ENCODE data around the gene NR6A1.

DNA sequence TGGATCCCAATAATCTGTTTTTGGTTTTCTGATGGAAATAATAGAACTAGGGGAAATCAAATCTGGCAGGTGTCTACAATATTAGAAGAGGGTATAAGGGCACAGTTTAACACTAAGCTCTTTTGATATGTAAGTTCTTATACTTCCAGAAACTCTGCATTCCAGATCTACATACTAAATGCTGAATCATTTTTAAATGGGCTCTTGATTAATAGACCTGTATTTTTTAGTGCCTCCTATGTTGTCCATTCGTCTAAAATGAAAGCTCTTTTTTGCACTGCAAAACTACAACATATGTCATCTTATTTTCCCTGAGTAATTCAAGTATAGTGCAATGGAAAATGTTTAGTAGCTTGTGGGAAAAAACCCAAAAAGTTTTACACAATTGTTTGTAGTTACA lies 44.2 kb downstream of the NR6A1 start:
- TF ChIP-seq, protein P1, sequence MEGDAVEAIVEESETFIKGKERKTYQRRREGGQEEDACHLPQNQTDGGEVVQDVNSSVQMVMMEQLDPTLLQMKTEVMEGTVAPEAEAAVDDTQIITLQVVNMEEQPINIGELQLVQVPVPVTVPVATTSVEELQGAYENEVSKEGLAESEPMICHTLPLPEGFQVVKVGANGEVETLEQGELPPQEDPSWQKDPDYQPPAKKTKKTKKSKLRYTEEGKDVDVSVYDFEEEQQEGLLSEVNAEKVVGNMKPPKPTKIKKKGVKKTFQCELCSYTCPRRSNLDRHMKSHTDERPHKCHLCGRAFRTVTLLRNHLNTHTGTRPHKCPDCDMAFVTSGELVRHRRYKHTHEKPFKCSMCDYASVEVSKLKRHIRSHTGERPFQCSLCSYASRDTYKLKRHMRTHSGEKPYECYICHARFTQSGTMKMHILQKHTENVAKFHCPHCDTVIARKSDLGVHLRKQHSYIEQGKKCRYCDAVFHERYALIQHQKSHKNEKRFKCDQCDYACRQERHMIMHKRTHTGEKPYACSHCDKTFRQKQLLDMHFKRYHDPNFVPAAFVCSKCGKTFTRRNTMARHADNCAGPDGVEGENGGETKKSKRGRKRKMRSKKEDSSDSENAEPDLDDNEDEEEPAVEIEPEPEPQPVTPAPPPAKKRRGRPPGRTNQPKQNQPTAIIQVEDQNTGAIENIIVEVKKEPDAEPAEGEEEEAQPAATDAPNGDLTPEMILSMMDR (conservative IDR thresholded peaks at IDR 0.05; ENCODE audit: low read depth in 2 of 2): no peak
- TF ChIP-seq, protein P2, sequence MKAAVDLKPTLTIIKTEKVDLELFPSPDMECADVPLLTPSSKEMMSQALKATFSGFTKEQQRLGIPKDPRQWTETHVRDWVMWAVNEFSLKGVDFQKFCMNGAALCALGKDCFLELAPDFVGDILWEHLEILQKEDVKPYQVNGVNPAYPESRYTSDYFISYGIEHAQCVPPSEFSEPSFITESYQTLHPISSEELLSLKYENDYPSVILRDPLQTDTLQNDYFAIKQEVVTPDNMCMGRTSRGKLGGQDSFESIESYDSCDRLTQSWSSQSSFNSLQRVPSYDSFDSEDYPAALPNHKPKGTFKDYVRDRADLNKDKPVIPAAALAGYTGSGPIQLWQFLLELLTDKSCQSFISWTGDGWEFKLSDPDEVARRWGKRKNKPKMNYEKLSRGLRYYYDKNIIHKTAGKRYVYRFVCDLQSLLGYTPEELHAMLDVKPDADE (IDR thresholded peaks at IDR 0.05): no peak
- no peak for TF ChIP-seq CREB1 (CRISPR knock-in tag; IDR thresholded peaks at IDR 0.05; ENCODE audit: low read depth)
- no peak for TF ChIP-seq POLR2AphosphoS5 (IDR thresholded peaks at IDR 0.05; ENCODE audit: low read depth)
- no peak for TF ChIP-seq NANOG (IDR thresholded peaks at IDR 0.05; ENCODE audit: borderline replicate concordance)
- TF ChIP-seq, protein P3, sequence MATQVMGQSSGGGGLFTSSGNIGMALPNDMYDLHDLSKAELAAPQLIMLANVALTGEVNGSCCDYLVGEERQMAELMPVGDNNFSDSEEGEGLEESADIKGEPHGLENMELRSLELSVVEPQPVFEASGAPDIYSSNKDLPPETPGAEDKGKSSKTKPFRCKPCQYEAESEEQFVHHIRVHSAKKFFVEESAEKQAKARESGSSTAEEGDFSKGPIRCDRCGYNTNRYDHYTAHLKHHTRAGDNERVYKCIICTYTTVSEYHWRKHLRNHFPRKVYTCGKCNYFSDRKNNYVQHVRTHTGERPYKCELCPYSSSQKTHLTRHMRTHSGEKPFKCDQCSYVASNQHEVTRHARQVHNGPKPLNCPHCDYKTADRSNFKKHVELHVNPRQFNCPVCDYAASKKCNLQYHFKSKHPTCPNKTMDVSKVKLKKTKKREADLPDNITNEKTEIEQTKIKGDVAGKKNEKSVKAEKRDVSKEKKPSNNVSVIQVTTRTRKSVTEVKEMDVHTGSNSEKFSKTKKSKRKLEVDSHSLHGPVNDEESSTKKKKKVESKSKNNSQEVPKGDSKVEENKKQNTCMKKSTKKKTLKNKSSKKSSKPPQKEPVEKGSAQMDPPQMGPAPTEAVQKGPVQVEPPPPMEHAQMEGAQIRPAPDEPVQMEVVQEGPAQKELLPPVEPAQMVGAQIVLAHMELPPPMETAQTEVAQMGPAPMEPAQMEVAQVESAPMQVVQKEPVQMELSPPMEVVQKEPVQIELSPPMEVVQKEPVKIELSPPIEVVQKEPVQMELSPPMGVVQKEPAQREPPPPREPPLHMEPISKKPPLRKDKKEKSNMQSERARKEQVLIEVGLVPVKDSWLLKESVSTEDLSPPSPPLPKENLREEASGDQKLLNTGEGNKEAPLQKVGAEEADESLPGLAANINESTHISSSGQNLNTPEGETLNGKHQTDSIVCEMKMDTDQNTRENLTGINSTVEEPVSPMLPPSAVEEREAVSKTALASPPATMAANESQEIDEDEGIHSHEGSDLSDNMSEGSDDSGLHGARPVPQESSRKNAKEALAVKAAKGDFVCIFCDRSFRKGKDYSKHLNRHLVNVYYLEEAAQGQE (IDR thresholded peaks at IDR 0.05; ENCODE audit: unreplicated experiment): no peak
- no peak for TF ChIP-seq EZH2 (IDR thresholded peaks at IDR 0.05; ENCODE audit: low read depth, unreplicated experiment)
- no peak for TF ChIP-seq ZNF114 (CRISPR knock-in tag; IDR thresholded peaks at IDR 0.05)
- no peak for TF ChIP-seq EZH2phosphoT487 (IDR thresholded peaks at IDR 0.05; ENCODE audit: unreplicated experiment)
- no peak for TF ChIP-seq JUNB (IDR thresholded peaks at IDR 0.05; ENCODE audit: unreplicated experiment)
